Activated CD4-positive, alpha-beta memory T cell treated with anti-CD3 and anti-CD28 coated beads for 36 hours (primary cell): ENCODE data around the gene FAM237A. TPM values are rescaled to one million over a fixed set of nuclear protein-coding genes. Genes with fewer than 3 reads are reported as not detected.

Experiments
- CTCF ChIA-PET: fragments of 350-600 bp; sonication (Branson Sonifier 250); formaldehyde crosslinking; loops from one replicate; lab custom pipeline; 2021; ENCODE audit warnings: antibody characterized with exemption, inconsistent platforms; lab: Charles Lee
- POLR2A ChIA-PET: fragments of 350-600 bp; sonication (Branson Sonifier 250); formaldehyde crosslinking; loops from one replicate; lab custom pipeline; 2021; ENCODE audit warnings: antibody characterized with exemption; lab: Charles Lee
- DNase-seq: peaks from one replicate; pipeline ENCODE4 v3.0.0-alpha.2; 2020
- H3K27ac Mint-ChIP-seq: one replicate; pipeline ENCODE4 v1.8.0; 2021; ENCODE audit warnings: mixed read lengths
- H3K27me3 Mint-ChIP-seq: one replicate; pipeline ENCODE4 v1.8.0; 2021; ENCODE audit warnings: mixed read lengths
- H3K36me3 Mint-ChIP-seq: one replicate; pipeline ENCODE4 v1.8.0; 2021; ENCODE audit warnings: mixed read lengths
- H3K4me1 Mint-ChIP-seq: one replicate; pipeline ENCODE4 v1.8.0; 2021; ENCODE audit warnings: low read depth, mixed read lengths
- H3K4me3 Mint-ChIP-seq: one replicate; pipeline ENCODE4 v1.8.0; 2021; ENCODE audit warnings: mild to moderate bottlenecking, mixed read lengths
- H3K9me3 Mint-ChIP-seq: one replicate; pipeline ENCODE4 v1.8.0; 2021; ENCODE audit warnings: mixed read lengths
- intact Hi-C: fragments of 100-400 bp; cut with micrococcal nuclease; formaldehyde crosslinking; loops from one replicate; pipeline ENCODE4 v1.15.1; 2023
- total RNA-seq, 2 experiments: library from RNA; stranded (reverse); gene quantifications; one replicate each; pipeline ENCODE4 v1.2.3, GENCODE V29; 2021

The FAM237A gene
- total RNA-seq: not detected

DNA sequence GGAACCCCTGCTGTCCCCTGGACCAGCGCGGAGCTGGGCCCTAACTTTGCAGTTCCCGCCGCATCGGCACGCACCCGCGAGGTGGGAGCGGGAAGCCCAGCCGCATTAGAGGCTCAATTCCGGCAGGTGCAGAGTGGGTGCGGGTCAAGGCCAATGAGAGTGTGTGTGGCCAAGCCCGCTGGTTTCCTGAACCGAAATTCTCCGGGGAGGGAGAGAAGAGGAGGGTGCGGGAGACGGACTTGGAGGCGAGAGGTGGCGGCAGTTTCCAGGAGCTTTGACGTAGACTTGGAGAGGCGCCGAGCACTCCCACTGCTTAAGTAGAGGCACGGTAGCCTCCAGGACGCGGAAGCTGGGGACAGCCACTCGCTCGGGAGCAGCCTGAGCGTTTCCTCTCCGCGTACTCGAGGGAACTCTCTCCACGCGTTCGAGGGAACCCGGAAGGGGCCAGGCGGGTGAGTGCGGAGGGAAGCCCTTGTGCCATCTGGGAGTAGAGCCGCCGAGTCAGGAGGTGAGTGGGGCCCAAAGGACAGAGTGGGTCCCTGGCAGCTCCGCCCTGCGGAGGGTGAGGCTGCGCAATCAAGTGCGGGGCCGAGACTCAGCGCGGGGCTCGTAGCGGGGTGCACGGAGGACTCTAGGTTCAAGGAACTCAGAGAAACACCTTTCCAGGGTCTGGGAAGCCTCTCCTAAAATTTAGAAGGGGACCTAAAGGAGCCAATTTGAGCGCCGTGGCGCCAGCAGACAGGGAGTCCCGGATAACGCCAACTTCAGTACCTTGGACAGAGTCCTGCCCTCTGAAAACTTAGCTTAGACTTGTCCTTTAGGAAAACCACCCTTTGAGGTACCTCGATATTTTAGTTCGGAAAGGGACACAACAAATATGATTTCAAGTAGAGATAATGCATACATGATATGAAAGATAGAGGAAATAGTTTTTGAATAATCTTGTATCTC, at the start of gene FAM237A:
Gene FAM237A (plus strand): TSS at position 413 of the 951 bp plus-strand sequence. CDS start 1,750 bp downstream, outside the sequence.
- H3K27ac Mint-ChIP-seq: no peak within 1 kb of the TSS
- no peak within 1 kb of the TSS for H3K4me3 Mint-ChIP-seq
- DNase-seq: peak; percentile 29
- no peaks in the 10 kb centered on the region for H3K9me3 Mint-ChIP-seq
- CTCF ChIA-PET: no interaction called here
- POLR2A ChIA-PET: no interaction called here
- no peaks in the 10 kb centered on the region for H3K4me1 Mint-ChIP-seq
- H3K27me3 Mint-ChIP-seq: peaks cover 18% of the 10 kb centered on the region
- H3K36me3 Mint-ChIP-seq: no peaks in the 10 kb centered on the region
- intact Hi-C loops: no loop called here

DNA sequence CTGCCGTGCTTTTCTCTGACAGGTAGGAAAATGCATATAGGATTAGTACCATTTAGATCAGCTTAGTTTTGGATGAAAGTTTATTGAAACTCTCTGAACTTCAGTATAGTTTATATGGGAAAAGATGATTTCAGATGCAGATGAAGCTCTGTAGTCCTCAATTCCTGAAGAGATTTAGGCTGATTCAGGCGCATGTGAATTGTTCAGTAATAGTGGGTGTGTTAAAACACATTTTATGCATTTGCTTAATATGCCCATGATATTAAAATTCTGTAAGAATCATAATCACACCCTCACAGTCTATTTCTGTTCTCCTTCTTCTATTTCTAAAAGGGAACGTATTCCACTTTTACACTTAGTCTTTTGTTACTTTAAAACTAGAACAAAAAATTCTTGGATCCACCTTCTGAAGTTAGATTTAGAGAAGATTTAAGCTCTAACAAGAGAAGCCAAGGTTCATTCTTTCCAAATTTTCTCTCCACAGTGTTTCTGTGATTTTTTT, 44.5 kb upstream of the FAM237A start:
- intact Hi-C loops: no loop called here
- no peaks in the 10 kb centered on the region for H3K36me3 Mint-ChIP-seq
- no peak overlapping the region for H3K27ac Mint-ChIP-seq
- no peak overlapping the region for H3K4me3 Mint-ChIP-seq
- DNase-seq: no peak
- ChIA-PET CTCF (no interaction called here), POLR2A (no interaction called here)
- H3K4me1 Mint-ChIP-seq: peaks cover 5% of the 10 kb centered on the region
- H3K27me3 Mint-ChIP-seq: no peaks in the 10 kb centered on the region
- H3K9me3 Mint-ChIP-seq: no peaks in the 10 kb centered on the region

DNA sequence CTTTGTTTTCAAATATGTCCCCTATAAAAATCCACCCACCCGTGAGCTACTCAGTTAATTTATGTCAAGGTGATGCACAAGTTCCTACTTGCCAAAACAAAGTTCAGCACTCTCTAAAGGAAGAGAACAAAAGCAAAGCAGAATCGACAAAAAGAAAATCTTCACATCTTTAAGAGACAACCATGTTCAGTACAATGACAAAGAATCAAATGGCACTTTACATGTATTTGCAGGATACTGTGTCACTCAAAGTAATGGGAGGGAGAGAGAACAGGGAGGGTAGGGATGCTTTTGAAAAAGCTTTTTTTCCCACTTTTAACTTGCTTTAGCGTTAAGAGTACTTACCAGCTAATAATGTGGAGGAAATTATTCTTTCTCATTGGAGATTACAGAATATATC, 39.0 kb upstream of the FAM237A start:
- Mint-ChIP-seq H3K4me1 (peaks cover 5% of the 10 kb centered on the region), H3K4me3 (no peak overlapping the region), H3K36me3 (no peaks in the 10 kb centered on the region), H3K27ac (no peak overlapping the region), H3K27me3 (no peaks in the 10 kb centered on the region), H3K9me3 (no peaks in the 10 kb centered on the region)
- CTCF ChIA-PET: interaction anchor here (0.6 kb wide), 1 partner anchor 20 kb away, joined by 3 read pairs; no protein-coding TSS in a partner anchor
- no peak for DNase-seq
- intact Hi-C loops: no loop called here
- POLR2A ChIA-PET: no interaction called here

DNA sequence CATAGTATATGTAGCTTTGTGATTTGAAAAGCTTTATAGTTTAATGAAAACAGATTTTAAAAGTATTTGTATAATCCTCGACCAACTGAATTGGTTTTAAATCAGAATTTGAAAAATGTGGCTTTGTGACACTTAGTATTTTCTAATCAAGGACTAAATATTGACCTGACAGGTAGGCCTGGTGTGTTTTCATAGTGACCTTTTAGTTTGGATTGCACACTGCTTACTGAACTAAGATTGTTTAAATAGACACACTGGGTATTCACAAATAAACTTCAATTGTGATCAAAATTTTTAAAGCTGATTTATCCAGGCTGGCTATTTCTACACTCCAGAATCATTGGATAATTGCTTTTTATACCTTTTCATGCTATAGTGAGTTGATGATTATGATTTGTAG, 31.8 kb upstream of the FAM237A start:
- CTCF ChIA-PET: no interaction called here
- Mint-ChIP-seq H3K27me3 (no peaks in the 10 kb centered on the region), H3K4me3 (no peak overlapping the region), H3K36me3 (no peaks in the 10 kb centered on the region), H3K27ac (no peak overlapping the region), H3K4me1 (peaks cover 3% of the 10 kb centered on the region), H3K9me3 (no peaks in the 10 kb centered on the region)
- DNase-seq: no peak
- intact Hi-C loops: no loop called here
- POLR2A ChIA-PET: no interaction called here

DNA sequence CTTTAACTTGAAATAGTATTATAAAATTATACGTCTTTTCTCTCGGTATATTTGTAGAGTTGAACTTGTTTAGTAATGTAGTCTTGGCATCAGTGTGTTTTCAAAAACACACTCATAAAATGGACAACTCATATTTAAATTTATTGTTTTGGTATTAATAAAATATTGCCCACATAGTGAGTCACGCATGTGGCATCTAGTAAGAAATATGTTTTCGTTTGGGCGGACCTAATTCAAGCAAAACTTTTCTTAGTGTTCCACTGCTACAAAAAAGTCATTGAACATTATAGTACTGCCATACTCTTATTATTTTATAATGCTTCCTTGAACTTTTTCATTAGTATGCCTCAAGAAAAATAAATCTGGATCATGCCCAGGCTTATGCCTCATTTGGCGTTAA, 31.1 kb upstream of the FAM237A start:
- Mint-ChIP-seq H3K9me3 (no peaks in the 10 kb centered on the region), H3K4me1 (peaks cover 3% of the 10 kb centered on the region), H3K4me3 (no peak overlapping the region), H3K36me3 (no peaks in the 10 kb centered on the region), H3K27me3 (no peaks in the 10 kb centered on the region), H3K27ac (no peak overlapping the region)
- ChIA-PET POLR2A (no interaction called here), CTCF (no interaction called here)
- intact Hi-C loops: no loop called here
- no peak for DNase-seq

DNA sequence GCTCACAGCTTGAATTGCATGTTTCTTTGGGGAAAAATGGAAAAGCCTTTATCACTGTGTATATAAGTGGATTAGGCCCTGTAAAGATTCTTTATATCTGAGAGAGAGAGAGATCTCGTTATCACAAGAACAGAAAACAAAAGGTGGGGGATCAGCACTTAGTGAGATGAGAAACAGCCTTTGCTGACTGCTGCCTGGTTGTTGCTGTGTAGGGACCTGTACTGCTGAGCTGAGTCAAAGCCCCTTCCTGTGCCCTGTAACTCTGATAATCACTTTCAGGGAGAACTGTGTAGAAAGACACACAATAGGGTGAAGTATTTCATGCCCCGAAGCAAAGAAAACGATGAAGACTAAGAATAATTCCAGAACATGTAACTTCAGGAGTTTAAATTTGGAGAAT, 30.6 kb upstream of the FAM237A start:
- no peaks in the 10 kb centered on the region for H3K9me3 Mint-ChIP-seq
- intact Hi-C loops: no loop called here
- POLR2A ChIA-PET: no interaction called here
- no peak overlapping the region for H3K4me3 Mint-ChIP-seq
- H3K27ac Mint-ChIP-seq: no peak overlapping the region
- H3K27me3 Mint-ChIP-seq: no peaks in the 10 kb centered on the region
- H3K4me1 Mint-ChIP-seq: peaks cover 3% of the 10 kb centered on the region
- DNase-seq: no peak
- CTCF ChIA-PET: no interaction called here
- no peaks in the 10 kb centered on the region for H3K36me3 Mint-ChIP-seq

DNA sequence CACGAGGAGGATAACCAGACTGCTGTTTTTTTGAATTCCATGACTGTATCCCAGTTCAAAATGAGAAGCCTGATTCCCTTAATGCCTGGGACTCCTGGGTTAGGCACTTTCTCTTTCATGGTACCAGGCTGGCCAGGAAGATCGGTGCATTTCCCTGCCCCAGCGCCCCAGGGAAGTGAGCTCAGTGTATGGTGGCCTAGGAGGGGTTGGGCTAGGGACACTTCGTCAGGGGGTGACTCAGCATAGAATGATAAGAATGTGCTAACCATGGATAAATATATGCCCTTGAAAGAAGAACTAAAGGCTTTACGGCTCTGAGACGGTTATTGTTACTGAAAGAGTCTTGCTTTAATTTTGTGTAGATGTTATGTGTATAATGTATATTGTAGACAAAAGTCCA, 27.5 kb upstream of the FAM237A start:
- DNase-seq: no peak
- Mint-ChIP-seq H3K36me3 (no peaks in the 10 kb centered on the region), H3K27ac (no peak overlapping the region), H3K4me1 (peaks cover 3% of the 10 kb centered on the region), H3K27me3 (no peaks in the 10 kb centered on the region), H3K4me3 (no peak overlapping the region), H3K9me3 (no peaks in the 10 kb centered on the region)
- intact Hi-C loops: no loop called here
- CTCF ChIA-PET: no interaction called here
- POLR2A ChIA-PET: no interaction called here

DNA sequence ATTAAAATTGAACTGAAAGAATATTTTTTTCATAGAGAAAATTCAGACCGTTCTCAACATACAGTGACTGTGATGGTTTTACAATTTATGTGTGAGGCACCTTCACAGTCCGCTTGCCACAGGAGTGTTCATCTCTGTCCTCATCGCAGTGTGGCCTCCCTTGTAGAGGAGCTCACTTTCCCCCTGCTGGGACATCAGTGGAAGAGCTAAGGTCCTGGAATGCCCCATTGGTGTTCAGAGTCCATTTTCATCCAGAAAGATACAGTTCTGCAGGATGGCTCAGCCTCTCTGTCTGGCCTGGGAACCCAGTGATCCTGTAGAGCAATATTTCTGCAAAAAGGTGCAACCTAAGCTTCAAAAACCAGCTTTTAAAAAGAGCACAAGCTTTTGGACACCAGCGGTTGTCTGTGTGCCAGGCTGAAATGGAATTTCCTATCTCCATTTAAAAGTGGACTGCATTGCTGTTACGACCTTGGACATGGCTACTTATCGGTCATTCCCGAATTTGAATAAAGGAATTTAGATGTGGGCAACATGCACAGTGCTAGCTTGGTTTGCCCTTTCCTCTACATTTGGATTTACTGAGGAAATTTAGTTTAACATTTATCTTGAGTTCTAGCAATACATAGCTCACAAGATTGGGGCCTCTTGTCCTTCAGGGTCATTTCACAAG, 26.7 kb upstream of the FAM237A start:
- Mint-ChIP-seq H3K27me3 (no peaks in the 10 kb centered on the region), H3K4me3 (no peak overlapping the region), H3K36me3 (no peaks in the 10 kb centered on the region), H3K4me1 (no peaks in the 10 kb centered on the region), H3K9me3 (no peaks in the 10 kb centered on the region), H3K27ac (no peak overlapping the region)
- no peak for DNase-seq
- CTCF ChIA-PET: no interaction called here
- POLR2A ChIA-PET: no interaction called here
- intact Hi-C loops: no loop called here

DNA sequence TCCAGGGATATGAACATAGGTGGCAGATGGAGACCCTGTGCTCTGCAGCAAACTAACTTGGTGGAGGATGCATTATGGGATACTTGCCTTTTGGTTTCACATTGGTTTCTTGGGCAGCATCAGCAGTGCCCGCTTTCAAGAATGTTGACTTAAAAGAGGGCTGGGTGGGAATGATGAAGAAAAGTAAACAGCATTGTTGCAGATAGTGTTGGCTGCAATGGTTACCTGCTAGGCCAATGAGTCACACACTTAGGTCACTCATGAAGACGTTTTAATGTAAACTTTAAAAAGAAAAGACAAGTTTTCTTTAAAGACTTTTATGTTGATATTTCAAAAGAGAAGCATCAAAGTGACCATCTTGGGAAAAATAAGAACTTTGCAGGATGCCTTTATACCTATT, 26.1 kb upstream of the FAM237A start:
- ChIA-PET CTCF (no interaction called here), POLR2A (no interaction called here)
- DNase-seq: no peak
- Mint-ChIP-seq H3K9me3 (no peaks in the 10 kb centered on the region), H3K4me1 (no peaks in the 10 kb centered on the region), H3K36me3 (no peaks in the 10 kb centered on the region), H3K27ac (no peak overlapping the region), H3K4me3 (no peak overlapping the region), H3K27me3 (no peaks in the 10 kb centered on the region)
- intact Hi-C loops: no loop called here

DNA sequence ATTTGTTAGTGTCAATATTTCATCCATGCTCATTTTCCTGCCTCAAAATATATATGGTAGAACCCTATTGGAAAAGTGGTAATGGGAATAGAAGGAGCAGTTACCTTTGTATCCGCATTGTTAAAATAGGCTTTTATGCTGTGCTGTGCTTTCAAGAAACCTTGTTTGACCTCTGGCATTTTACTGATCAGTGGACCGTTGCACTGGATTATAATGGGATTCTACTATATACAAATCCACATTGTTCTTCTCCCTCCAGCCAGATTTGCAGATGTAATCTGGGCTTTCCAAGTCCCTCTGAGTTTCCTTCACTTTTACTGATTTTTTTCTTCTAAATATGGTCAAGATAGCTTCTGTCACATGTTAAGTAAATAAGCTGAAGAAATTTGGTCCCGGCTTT, 23.3 kb upstream of the FAM237A start:
- POLR2A ChIA-PET: no interaction called here
- Mint-ChIP-seq H3K9me3 (no peaks in the 10 kb centered on the region), H3K4me3 (no peak overlapping the region), H3K36me3 (no peaks in the 10 kb centered on the region), H3K27me3 (no peaks in the 10 kb centered on the region), H3K4me1 (no peaks in the 10 kb centered on the region), H3K27ac (no peak overlapping the region)
- DNase-seq: no peak
- CTCF ChIA-PET: no interaction called here
- intact Hi-C loops: no loop called here

DNA sequence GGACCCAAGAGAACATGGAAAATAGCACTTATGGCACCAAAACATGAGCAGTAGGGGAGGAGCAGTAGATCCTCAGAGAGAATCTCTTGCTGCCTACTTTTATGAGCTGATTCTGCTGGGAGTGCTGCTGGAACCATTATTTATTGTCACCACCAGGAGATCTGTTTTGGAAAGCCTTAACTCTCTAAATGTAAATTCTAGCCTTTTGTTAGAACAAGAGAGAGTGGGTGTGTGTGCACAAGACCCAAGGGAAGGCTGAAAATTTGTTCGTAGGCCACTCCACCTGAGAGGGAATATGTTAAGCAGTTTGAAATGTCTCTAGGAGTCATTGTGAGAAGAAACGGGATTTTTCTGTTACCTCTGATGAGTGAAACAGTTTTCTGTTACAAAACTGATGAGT, 16.2 kb upstream of the FAM237A start:
- Mint-ChIP-seq H3K9me3 (no peaks in the 10 kb centered on the region), H3K4me1 (no peaks in the 10 kb centered on the region), H3K36me3 (no peaks in the 10 kb centered on the region), H3K4me3 (no peak overlapping the region), H3K27ac (no peak overlapping the region), H3K27me3 (peaks cover 9% of the 10 kb centered on the region)
- ChIA-PET CTCF (no interaction called here), POLR2A (no interaction called here)
- intact Hi-C loops: no loop called here
- DNase-seq: no peak

DNA sequence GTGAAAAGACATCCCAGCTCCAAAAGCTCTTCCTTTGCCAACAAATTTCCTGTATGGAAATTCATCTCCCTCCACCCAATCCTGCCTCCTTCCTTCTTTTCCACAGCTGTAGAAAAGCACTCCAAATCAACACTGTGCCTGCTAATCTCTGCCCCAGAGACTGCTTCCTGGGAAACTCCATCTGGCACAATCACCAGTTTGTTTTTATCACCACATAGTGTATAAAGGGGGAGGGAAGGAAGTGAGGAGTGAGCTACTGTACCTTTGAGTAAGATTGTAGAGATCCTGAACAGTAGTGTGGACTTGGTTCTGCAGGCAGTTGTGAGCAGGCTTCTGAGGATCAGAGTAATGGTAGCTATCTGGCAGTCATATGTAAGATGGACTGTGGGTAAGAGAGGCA, 14.7 kb upstream of the FAM237A start:
- Mint-ChIP-seq H3K36me3 (no peaks in the 10 kb centered on the region), H3K4me1 (no peaks in the 10 kb centered on the region), H3K27me3 (peaks cover 12% of the 10 kb centered on the region), H3K9me3 (no peaks in the 10 kb centered on the region), H3K4me3 (no peak overlapping the region), H3K27ac (no peak overlapping the region)
- POLR2A ChIA-PET: no interaction called here
- intact Hi-C loops: no loop called here
- CTCF ChIA-PET: no interaction called here
- no peak for DNase-seq
